Bone marrow (tissue), 2 donors: ENCODE results near the gene PSD2.

Experiments
- DNase-seq, 2 donors: peaks; one replicate each; lab custom pipeline; 2025; lab: John Stamatoyannopoulos, UW

PSD2 gene

GRCh38 chr5:139812836-139813805 lies 17.5 kb downstream of the PSD2 start:
- no peak for DNase-seq

- no peak for DNase-seq
These were observed 18.6 kb downstream of the PSD2 start for GRCh38 chr5:139814191-139814601.

- DNase-seq = no peak
These were observed 19.2 kb downstream of the PSD2 start for GRCh38 chr5:139814704-139815280.

GRCh38 chr5:139816566-139816965 lies 21.0 kb downstream of the PSD2 start:
- DNase-seq = no peak

GRCh38 chr5:139817362-139817761 lies 21.8 kb downstream of the PSD2 start:
- DNase-seq = no peak

- no peak for DNase-seq
These were observed 22.4 kb downstream of the PSD2 start for GRCh38 chr5:139817970-139818369.

GRCh38 chr5:139820130-139820529 lies 24.5 kb downstream of the PSD2 start:
- DNase-seq = no peak

GRCh38 chr5:139820606-139821005 lies 25.0 kb downstream of the PSD2 start:
- DNase-seq = no peak

- DNase-seq = no peak
These were observed 26.4 kb downstream of the PSD2 start for GRCh38 chr5:139821806-139822552.

- DNase-seq = no peak
These were observed 27.2 kb downstream of the PSD2 start for GRCh38 chr5:139822553-139823425.

- DNase-seq = no peak
These were observed 28.2 kb downstream of the PSD2 start for GRCh38 chr5:139823757-139824355.

- DNase-seq = no peak
These were observed 30.1 kb downstream of the PSD2 start for GRCh38 chr5:139825690-139826089.

GRCh38 chr5:139828207-139828895 lies 32.7 kb downstream of the PSD2 start:
- DNase-seq = no peak

- no peak for DNase-seq
These were observed 33.9 kb downstream of the PSD2 start for GRCh38 chr5:139829471-139829870.

GRCh38 chr5:139831624-139832023 lies 36.0 kb downstream of the PSD2 start:
- no peak for DNase-seq

- DNase-seq = no peak
These were observed 37.9 kb downstream of the PSD2 start for GRCh38 chr5:139833525-139833924.

GRCh38 chr5:139835656-139836055 lies 40.0 kb downstream of the PSD2 start:
- DNase-seq = no peak

- DNase-seq = no peak
These were observed 41.0 kb downstream of the PSD2 start for GRCh38 chr5:139836469-139837208.

- DNase-seq = no peak
These were observed 42.2 kb downstream of the PSD2 start for GRCh38 chr5:139837711-139838380.
